Breast epithelium (tissue), 4 donors: ENCODE measurements around the gene WWOX. TPM values are rescaled to one million over a fixed set of nuclear protein-coding genes. Genes with fewer than 3 reads are reported as not detected.

Experiments
- DNase-seq, 2 donors: peaks; one replicate each; pipeline ENCODE4 v3.0.0-alpha.2; 2019; ENCODE audit warnings: low spot score in 2 of 2
- H3K27ac ChIP-seq, 2 donors: fragments of 200-600 bp; sonication (generic) in 1 of 2; one replicate each; pipeline ENCODE4 v1.5.1; 2016 to 2019; ENCODE audit warnings: mild to moderate bottlenecking in 1 of 2
- H3K27me3 ChIP-seq, 2 donors: fragments of 200-600 bp; sonication (generic) in 1 of 2; one replicate each; pipeline versions ENCODE4 v1.5.1 to v1.6.0; 2017 to 2019; ENCODE audit warnings: control low read depth in 1 of 2, mild to moderate bottlenecking in 1 of 2
- H3K36me3 ChIP-seq: fragments of 200-600 bp; one replicate; pipeline ENCODE4 v1.5.1; 2019
- H3K4me1 ChIP-seq, 2 donors: fragments of 200-600 bp; sonication (generic); one replicate each; pipeline ENCODE4 v1.5.1; 2016 to 2019; ENCODE audit warnings: control low read depth in 1 of 2
- H3K4me3 ChIP-seq, 3 donors: fragments of 200-600 bp; sonication (generic); 1 replicate in 2 of 3; 2 replicates in 1 of 3; pipeline ENCODE4 v1.5.1; 2016 to 2019; ENCODE audit warnings: mild to moderate bottlenecking in 3 of 3, moderate library complexity in 2 of 3
- H3K9me3 ChIP-seq, 2 donors: fragments of 200-600 bp; sonication (generic) in 1 of 2; one replicate each; pipeline ENCODE4 v1.5.1; 2016 to 2019; ENCODE audit warnings: control low read depth in 1 of 2
- CTCF ChIP-seq, 3 donors: fragments of 450-650 bp; IDR thresholded peaks; one replicate each; pipeline ENCODE4 v1.5.1; 2016 to 2017; ENCODE audit warnings: antibody characterized with exemption in 3 of 3, mild to moderate bottlenecking in 3 of 3, moderate library complexity in 3 of 3
- POLR2A ChIP-seq: fragments of 450-650 bp; IDR thresholded peaks from one replicate; pipeline ENCODE4 v1.6.1; 2016; ENCODE audit warnings: antibody characterized with exemption, mild to moderate bottlenecking, moderate library complexity
- POLR2AphosphoS5 ChIP-seq, 3 donors: sonication (generic); formaldehyde crosslinking; IDR thresholded peaks; one replicate each; pipeline ENCODE4 v1.6.1; 2017; ENCODE audit warnings: antibody characterized with exemption in 3 of 3
- intact Hi-C: fragments of 100-400 bp; cut with DNase I; formaldehyde crosslinking; loops from one replicate; pipeline ENCODE4 v1.15.1; 2023; ENCODE audit warnings: low total_unique reads
- total RNA-seq, 3 donors: library from RNA; depleted of rRNA; stranded (reverse); fragments of >200 nt; gene quantifications; one replicate each; pipeline ENCODE4 v1.1.0, GENCODE V29; 2016

Gene WWOX
- total RNA-seq, 3 donors from 2014 or later, result 42.9 to 73.6 (median 43.4) TPM

GRCh38 chr16:78768226-78768625 lies 668.8 kb downstream of the WWOX start:
- no peaks in the 10 kb centered on the region for H3K27me3 ChIP-seq
- no peak overlapping the region for H3K27ac ChIP-seq
- intact Hi-C loops, result no loop called here
- no peak overlapping the region for H3K4me3 ChIP-seq
- H3K9me3 ChIP-seq, result no peaks in the 10 kb centered on the region
- H3K36me3 ChIP-seq, result no peaks in the 10 kb centered on the region
- no peaks in the 10 kb centered on the region for H3K4me1 ChIP-seq
- no peak for TF ChIP-seq POLR2AphosphoS5 (IDR thresholded peaks at IDR 0.05)
- no peak for TF ChIP-seq CTCF (IDR thresholded peaks at IDR 0.05)
- no peak for TF ChIP-seq POLR2A
- no peak for DNase-seq

DNA sequence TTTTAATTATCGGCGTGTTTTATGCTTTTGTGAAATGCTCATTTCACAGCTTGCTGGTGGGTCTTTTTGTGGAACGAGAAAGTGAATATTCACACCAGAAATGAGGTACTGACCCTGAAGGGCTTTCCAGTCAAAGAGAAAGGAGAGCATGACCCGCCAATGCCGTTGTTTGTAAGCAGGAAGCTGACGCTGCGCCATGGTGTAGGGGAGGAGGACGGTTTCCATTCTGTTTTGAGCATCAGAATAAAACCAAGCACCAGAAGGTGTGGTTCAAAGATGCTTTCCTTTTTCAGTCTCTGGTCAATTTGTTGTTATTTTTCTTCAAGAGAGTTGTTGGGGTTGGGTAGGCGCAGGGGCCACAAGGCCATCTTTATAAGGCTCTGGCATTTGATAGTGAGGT lies 669.3 kb downstream of the WWOX start:
- no peak overlapping the region for H3K27ac ChIP-seq
- intact Hi-C loops, result no loop called here
- TF ChIP-seq CTCF (IDR thresholded peaks at IDR 0.05) (no peak), POLR2AphosphoS5 (IDR thresholded peaks at IDR 0.05) (no peak), POLR2A (no peak)
- H3K4me3 ChIP-seq, result no peak overlapping the region
- H3K36me3 ChIP-seq, result no peaks in the 10 kb centered on the region
- no peaks in the 10 kb centered on the region for H3K4me1 ChIP-seq
- no peaks in the 10 kb centered on the region for H3K9me3 ChIP-seq
- no peaks in the 10 kb centered on the region for H3K27me3 ChIP-seq
- no peak for DNase-seq

DNA sequence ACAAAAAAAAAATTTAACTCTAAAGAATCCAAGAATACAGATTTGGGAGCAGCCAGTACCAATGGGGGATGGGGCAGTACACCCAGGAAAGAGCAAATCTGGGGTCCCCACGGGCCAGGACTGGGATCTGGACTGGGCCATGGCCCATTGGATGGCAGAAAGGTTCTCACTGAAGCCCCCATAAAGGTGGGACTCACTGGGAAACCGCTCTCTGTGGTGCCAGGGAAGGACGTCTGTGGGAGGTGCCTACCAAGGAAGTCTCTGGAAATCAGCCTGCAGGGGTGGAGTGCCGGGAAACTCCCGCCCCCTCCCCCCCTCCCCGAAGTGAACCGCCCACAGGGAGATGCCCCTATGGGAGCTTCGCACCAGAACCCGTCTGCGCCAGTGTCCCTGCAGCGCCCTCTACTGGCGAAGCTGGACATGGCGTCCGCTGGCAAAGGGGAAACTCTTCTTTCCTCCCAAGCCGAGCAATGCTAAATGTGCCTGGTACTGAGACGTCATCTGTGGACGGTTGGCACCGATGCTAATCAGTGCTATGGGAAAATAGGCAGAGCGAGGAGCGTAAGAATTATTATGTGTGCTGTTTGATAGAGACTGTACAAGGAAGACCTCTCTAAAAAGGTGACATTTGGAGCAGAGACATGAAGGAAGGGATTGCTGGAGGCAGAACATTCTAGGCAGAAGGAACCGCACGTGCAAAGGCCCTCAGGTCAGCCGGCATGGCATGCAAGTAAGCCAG lies 671.1 kb downstream of the WWOX start:
- Histone ChIP-seq H3K36me3 (no peaks in the 10 kb centered on the region), H3K27me3 (no peaks in the 10 kb centered on the region), H3K27ac (no peak overlapping the region), H3K4me3 (peak overlapping the region in 1 of 3 donors; percentile 1), H3K4me1 (no peaks in the 10 kb centered on the region), H3K9me3 (no peaks in the 10 kb centered on the region)
- intact Hi-C loops, result no loop called here
- TF ChIP-seq CTCF (IDR thresholded peaks at IDR 0.05), result peak in 2 of 3 donors; percentile 34 to 52
- TF ChIP-seq POLR2AphosphoS5 (IDR thresholded peaks at IDR 0.05), result no peak
- no peak for TF ChIP-seq POLR2A
- DNase-seq, result peak in 1 of 2 donors; percentile 76

- DNase-seq, result no peak
- Histone ChIP-seq H3K9me3 (no peaks in the 10 kb centered on the region), H3K27me3 (no peaks in the 10 kb centered on the region), H3K27ac (no peak overlapping the region), H3K4me3 (no peak overlapping the region), H3K4me1 (no peaks in the 10 kb centered on the region), H3K36me3 (no peaks in the 10 kb centered on the region)
- intact Hi-C loops, result no loop called here
- TF ChIP-seq POLR2AphosphoS5 (IDR thresholded peaks at IDR 0.05), result no peak
- TF ChIP-seq CTCF (IDR thresholded peaks at IDR 0.05), result no peak
- no peak for TF ChIP-seq POLR2A
Observed at GRCh38 chr16:78773291-78773702, 673.8 kb downstream of the WWOX start.

DNA sequence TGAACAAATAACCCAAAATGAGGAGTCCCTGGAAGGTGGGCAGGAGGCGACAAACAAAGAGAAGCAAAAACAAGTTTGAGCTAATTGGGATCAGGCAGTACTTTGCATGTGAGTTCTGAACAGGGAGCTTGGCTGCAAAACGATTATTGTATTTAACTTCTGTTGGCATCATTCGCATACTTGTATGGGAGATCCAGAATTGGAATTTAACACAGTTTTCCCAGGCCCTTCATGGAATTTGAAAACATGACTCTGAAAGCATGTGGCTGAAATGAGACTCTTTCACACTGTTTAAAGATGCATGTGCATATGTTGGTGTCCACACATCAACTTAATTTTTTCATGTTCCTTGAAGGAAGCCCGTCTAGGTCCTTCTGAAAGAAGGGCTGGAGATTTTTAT lies 674.3 kb downstream of the WWOX start:
- Histone ChIP-seq H3K4me3 (no peak overlapping the region), H3K9me3 (no peaks in the 10 kb centered on the region), H3K27ac (no peak overlapping the region), H3K27me3 (no peaks in the 10 kb centered on the region), H3K4me1 (no peaks in the 10 kb centered on the region), H3K36me3 (no peaks in the 10 kb centered on the region)
- intact Hi-C loops, result no loop called here
- TF ChIP-seq CTCF (IDR thresholded peaks at IDR 0.05) (no peak), POLR2AphosphoS5 (IDR thresholded peaks at IDR 0.05) (no peak), POLR2A (no peak)
- no peak for DNase-seq
